COLO668 (cell line): ENCODE data around the gene ENO4.

Experiments used
- DNase-seq: peaks from one replicate; lab custom pipeline; 2025; ENCODE audit not compliant: unreplicated experiment; lab: John Stamatoyannopoulos, UW

Gene ENO4

GRCh38 chr10:116910910-116911309 is 61.6 kb downstream of the ENO4 start:
- DNase-seq = no peak

- DNase-seq = no peak
Measured at GRCh38 chr10:116912162-116912561, 62.9 kb downstream of the ENO4 start.

GRCh38 chr10:116913695-116914094 is 64.4 kb downstream of the ENO4 start:
- no peak for DNase-seq

GRCh38 chr10:116915340-116915739 is 66.0 kb downstream of the ENO4 start:
- no peak for DNase-seq

GRCh38 chr10:116917481-116917880 is 68.2 kb downstream of the ENO4 start:
- no peak for DNase-seq

GRCh38 chr10:116918583-116918982 is 69.3 kb downstream of the ENO4 start:
- DNase-seq = no peak

- no peak for DNase-seq
Measured at GRCh38 chr10:116919164-116919563, 69.9 kb downstream of the ENO4 start.

- DNase-seq = no peak
Measured at GRCh38 chr10:116919706-116920105, 70.4 kb downstream of the ENO4 start.

- DNase-seq = no peak
Measured at GRCh38 chr10:116925056-116925455, 75.8 kb downstream of the ENO4 start.

- no peak for DNase-seq
Measured at GRCh38 chr10:116926426-116926825, 77.1 kb downstream of the ENO4 start.

GRCh38 chr10:116931806-116932205 is 82.5 kb downstream of the ENO4 start:
- DNase-seq = no peak
